Raji (cell line): ENCODE measurements around the gene PRSS57.

Source experiments
- POLR2A ChIP-seq: IDR thresholded peaks from 2 replicates; pipeline ENCODE4 v1.6.1; 2011; ENCODE audit warnings: low read depth, low read length, control low read depth; ENCODE audit not compliant: insufficient read depth

PRSS57 gene

GRCh38 chr19:726993-727956, 32.0 kb upstream of the PRSS57 start:
- TF ChIP-seq POLR2A: no peak

GRCh38 chr19:725461-726089, 30.3 kb upstream of the PRSS57 start:
- no peak for TF ChIP-seq POLR2A

- TF ChIP-seq POLR2A: no peak
Observed at GRCh38 chr19:723714-724113, 28.5 kb upstream of the PRSS57 start.

- TF ChIP-seq POLR2A: no peak
Observed at GRCh38 chr19:723247-723646, 28.0 kb upstream of the PRSS57 start.

GRCh38 chr19:722553-723101, 27.4 kb upstream of the PRSS57 start:
- no peak for TF ChIP-seq POLR2A

GRCh38 chr19:720345-721160, 25.3 kb upstream of the PRSS57 start:
- TF ChIP-seq POLR2A: no peak

- no peak for TF ChIP-seq POLR2A
Observed at GRCh38 chr19:719636-720344, 24.5 kb upstream of the PRSS57 start.

- TF ChIP-seq POLR2A: no peak
Observed at GRCh38 chr19:718991-719512, 23.8 kb upstream of the PRSS57 start.

GRCh38 chr19:718251-718951, 23.1 kb upstream of the PRSS57 start:
- no peak for TF ChIP-seq POLR2A

GRCh38 chr19:715347-715746, 20.1 kb upstream of the PRSS57 start:
- no peak for TF ChIP-seq POLR2A

GRCh38 chr19:711254-711653, 16.0 kb upstream of the PRSS57 start:
- no peak for TF ChIP-seq POLR2A

GRCh38 chr19:710767-711166, 15.5 kb upstream of the PRSS57 start:
- TF ChIP-seq POLR2A: no peak

GRCh38 chr19:709965-710571, 14.8 kb upstream of the PRSS57 start:
- TF ChIP-seq POLR2A: no peak
